GM12878 (cell line): ENCODE measurements around the gene ASPG. TPM values are rescaled to one million over a fixed set of nuclear protein-coding genes. Genes with fewer than 3 reads are reported as not detected.

Experiments used
- ATAC-seq: fragments of 200-7000 bp; cut with Tn5 transposase; 3 replicates; pipeline ENCODE4 v1.9.1; 2020; ENCODE audit warnings: mild to moderate bottlenecking, moderate library complexity
- BruUV-seq: library from RNA; stranded (reverse); fragments of 400-500 nt; replicated peaks from 2 replicates; lab custom pipeline; 2021; lab: Mats Ljungman, UMichigan
- CTCF ChIA-PET: fragments of 300-600 bp; sonication (Branson Sonifier 250); formaldehyde crosslinking; extraction: SDS; loops from one replicate; lab custom pipeline; 2021; ENCODE audit warnings: inconsistent platforms; lab: Yijun Ruan, JAX
- POLR2A ChIA-PET: fragments of 350-600 bp; formaldehyde crosslinking; extraction: SDS; loops from one replicate; lab custom pipeline; 2021; ENCODE audit warnings: inconsistent platforms; lab: Charles Lee
- RAD21 ChIA-PET: fragments of 300-600 bp; sonication (Branson Sonifier 250); formaldehyde crosslinking; loops from one replicate; lab custom pipeline; 2023; ENCODE audit warnings: antibody characterized with exemption; ENCODE audit not compliant: unreplicated experiment; lab: Charles Lee
- SMC1A ChIA-PET: fragments of 300-600 bp; sonication (Branson Sonifier 250); formaldehyde crosslinking; loops from one replicate; lab custom pipeline; 2023; ENCODE audit not compliant: unreplicated experiment, uncharacterized antibody; lab: Charles Lee
- DNase-seq: peaks from one replicate; pipeline ENCODE4 v3.0.0-alpha.2; 2011; ENCODE audit warnings: low read depth, low spot score
- FAIRE-seq: peaks from 3 replicates; lab custom pipeline; 2011; peaks lifted over from hg19 to GRCh38; lab: Jason Lieb, UNC
- H2AFZ ChIP-seq: 2 replicates; pipeline ENCODE4 v1.6.0; 2011; ENCODE audit warnings: low read depth, low read length, control low read depth; ENCODE audit not compliant: control insufficient read depth
- H3K27ac ChIP-seq: 2 replicates; pipeline ENCODE4 v1.5.1; 2011; ENCODE audit warnings: control low read depth; ENCODE audit not compliant: control insufficient read depth, insufficient read depth
- H3K27me3 ChIP-seq, 2 experiments: replicated peaks in 1 of 2; 2 replicates each; pipeline versions ENCODE4 v1.6.0 to v1.6.1; 2011; ENCODE audit warnings: low read length in 1 of 2; ENCODE audit not compliant: control insufficient read depth in 2 of 2, insufficient read depth in 2 of 2
- H3K36me3 ChIP-seq, 2 experiments: 2 replicates each; pipeline ENCODE4 v1.5.1; 2011; ENCODE audit warnings: low read length in 1 of 2; ENCODE audit not compliant: control insufficient read depth in 2 of 2, insufficient read depth in 2 of 2
- H3K4me1 ChIP-seq: 2 replicates; pipeline ENCODE4 v1.6.1; 2011; ENCODE audit warnings: mild to moderate bottlenecking, low read length, moderate library complexity, mixed read lengths; ENCODE audit not compliant: control insufficient read depth, insufficient read depth
- H3K4me2 ChIP-seq: 2 replicates; pipeline ENCODE4 v1.6.0; 2011; ENCODE audit warnings: control low read depth; ENCODE audit not compliant: control insufficient read depth, insufficient read depth
- H3K4me3 ChIP-seq: fragments of 200-600 bp; sonication (generic); 2 replicates; pipeline ENCODE4 v1.5.1; 2016
- H3K79me2 ChIP-seq: 2 replicates; pipeline ENCODE4 v1.6.0; 2011; ENCODE audit warnings: low read length; ENCODE audit not compliant: control insufficient read depth, insufficient read depth
- H3K9ac ChIP-seq: 2 replicates; pipeline ENCODE4 v1.8.0; 2011; ENCODE audit warnings: low read length, control low read depth, mixed read lengths; ENCODE audit not compliant: control insufficient read depth, insufficient read depth
- H3K9me3 ChIP-seq: replicated peaks from 3 replicates; pipeline ENCODE4 v1.5.1; 2011; ENCODE audit warnings: mild to moderate bottlenecking, low read length; ENCODE audit not compliant: control insufficient read depth, insufficient read depth
- H4K20me1 ChIP-seq: 2 replicates; pipeline ENCODE4 v1.6.0; 2011; ENCODE audit not compliant: control insufficient read depth, insufficient read depth
- CHD2 ChIP-seq: IDR thresholded peaks from 2 replicates; pipeline ENCODE4 v1.6.1; 2011; ENCODE audit warnings: low read depth, low read length, improper control_type of control experiment, borderline replicate concordance
- IKZF1 ChIP-seq: fragments of 450-650 bp; conservative IDR thresholded peaks from 2 replicates; pipeline ENCODE4 v1.6.1; 2017; ENCODE audit warnings: antibody characterized with exemption, mild to moderate bottlenecking
- LARP7 ChIP-seq: fragments of 450-650 bp; IDR thresholded peaks from 2 replicates; pipeline ENCODE4 v1.6.1; 2017; ENCODE audit warnings: mild to moderate bottlenecking
- NRF1 ChIP-seq: conservative IDR thresholded peaks from 2 replicates; pipeline ENCODE4 v1.6.1; 2011; ENCODE audit warnings: mild to moderate bottlenecking, low read depth, low read length, improper control_type of control experiment
- PAX8 ChIP-seq: fragments of 450-650 bp; IDR thresholded peaks from 2 replicates; pipeline ENCODE4 v1.6.1; 2017; ENCODE audit warnings: mild to moderate bottlenecking, moderate library complexity
- RBBP5 ChIP-seq: fragments of 200-600 bp; sonication (generic); conservative IDR thresholded peaks from 2 replicates; pipeline ENCODE4 v1.6.1; 2016
- YBX1 ChIP-seq: fragments of 450-650 bp; IDR thresholded peaks from 2 replicates; pipeline ENCODE4 v1.6.1; 2016; ENCODE audit warnings: antibody characterized with exemption
- ZNF274 ChIP-seq: IDR thresholded peaks from one replicate; pipeline ENCODE4 v1.8.0; 2011; ENCODE audit not compliant: insufficient read length, insufficient read depth
- WGBS: methylation state at CpG from one replicate; pipeline ENCODE4 v1.1.6; 2016; ENCODE audit warnings: low lambda C conversion rate; ENCODE audit not compliant: insufficient replicate concordance, insufficient coverage; ENCODE audit errors: missing lambda C conversion rate; 5-methylcytosine and 5-hydroxymethylcytosine counted together
- in situ Hi-C: fragments of 300-500 bp; cut with MboI; formaldehyde crosslinking; loops from 9 replicates; pipeline ENCODE4 v1.14.3; 2018; ENCODE audit warnings: mixed read lengths
- intact Hi-C: fragments of 100-400 bp; cut with micrococcal nuclease; formaldehyde crosslinking; loops from one replicate; pipeline ENCODE4 v1.14.2; 2022; ENCODE audit not compliant: unreplicated experiment
- polyA plus RNA-seq, 11 experiments: library from polyadenylated mRNA; depleted of rRNA in 4 of 11; unstranded in 6 of 11; stranded (reverse) in 5 of 11; fragments of >200 nt; fragmentation: Nextera tagmentation in 4 of 11; fragmentation: Illumina TruSeq in 1 of 11; extraction: Ambion mirVana in 4 of 11; extraction: Trizol in 1 of 11; gene quantifications; 1 replicate in 1 of 11; 2 replicates in 10 of 11; pipeline versions ENCODE4 v1.2.1 to v1.2.3, GENCODE V29; 2011 to 2016; ENCODE audit warnings: inconsistent platforms in 2 of 11, missing spikeins in 2 of 11, low read depth in 1 of 11
- total RNA-seq, 4 experiments: library from RNA; depleted of rRNA in 3 of 4; stranded (reverse); fragments of >200 nt in 3 of 4; fragmentation: Illumina TruSeq in 1 of 4; extraction: Trizol in 1 of 4; gene quantifications; 2 replicates each; pipeline versions ENCODE4 v1.2.1 to v1.2.3, GENCODE V29; 2013 to 2021
- TF ChIP-seq, protein P1 (sequence below): IDR thresholded peaks from 2 replicates; pipeline ENCODE4 v1.6.1; 2012; ENCODE audit warnings: low read depth, low read length, improper control_type of control experiment
- TF ChIP-seq, protein P2 (sequence below): IDR thresholded peaks from 2 replicates; pipeline ENCODE4 v1.6.1; 2012; ENCODE audit warnings: mild to moderate bottlenecking, low read depth, low read length
- TF ChIP-seq, protein P3 (sequence below): fragments of 450-650 bp; IDR thresholded peaks from 2 replicates; pipeline ENCODE4 v1.6.1; 2016; ENCODE audit warnings: mild to moderate bottlenecking, moderate library complexity, borderline replicate concordance

The ASPG gene
- total and polyA plus RNA-seq, 10 of the 15 experiments (the other 5 are each of a cell fraction or from before 2014, with no cell fraction given) = not detected

DNA sequence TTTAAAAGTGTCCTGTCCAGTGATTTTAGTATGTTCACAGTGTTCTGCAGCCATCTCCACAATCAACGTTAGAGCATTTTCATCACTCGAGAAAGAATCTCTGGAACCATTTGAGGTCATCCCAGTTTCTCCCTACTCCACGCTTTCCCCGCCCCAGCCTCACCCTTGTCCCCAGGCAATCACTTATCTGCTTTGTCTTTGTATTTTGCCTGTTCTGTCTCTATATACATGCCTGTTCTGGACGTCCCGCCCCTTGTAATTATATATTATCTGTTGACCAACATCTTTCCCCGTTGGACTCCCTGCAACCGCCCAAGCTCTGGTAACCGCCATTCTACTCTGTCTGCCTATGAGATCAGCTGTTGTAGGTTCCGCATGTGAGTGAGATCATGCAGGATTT lies 21.5 kb upstream of the ASPG start:
- Histone ChIP-seq H3K27ac (no peak overlapping the region), H3K9ac (no peak overlapping the region), H3K79me2 (no peaks in the 10 kb centered on the region), H3K27me3 (no peaks in the 10 kb centered on the region; a peak in 1 of 4 replicates), H4K20me1 (no peaks in the 10 kb centered on the region), H3K4me1 (no peaks in the 10 kb centered on the region), H3K36me3 (no peaks in the 10 kb centered on the region), H2AFZ (no peak overlapping the region), H3K4me3 (no peak overlapping the region), H3K4me2 (no peak overlapping the region), H3K9me3 (peaks cover 6% of the 10 kb centered on the region; the same call in 2 of the 3 replicates)
- ChIA-PET CTCF (interaction anchor here (1.1 kb wide), 1 partner anchor 14 kb away, joined by 4 read pairs; no protein-coding TSS in a partner anchor), RAD21 (no interaction called here), SMC1A (interaction anchor here (1.0 kb wide), 1 partner anchor 14 kb away, joined by 3 read pairs; no protein-coding TSS in a partner anchor), POLR2A (no interaction called here)
- no TSS peak for BruUV-seq
- TF ChIP-seq YBX1 = no peak
- no peak for TF ChIP-seq CHD2
- no peak for TF ChIP-seq RBBP5
- TF ChIP-seq ZNF274 = no peak
- TF ChIP-seq NRF1 = no peak
- no peak for TF ChIP-seq LARP7
- 42% methylated on average over 9 of the region's 10 CpGs for WGBS
- no peak for ATAC-seq
- DNase-seq = no peak
- intact Hi-C loops = no loop called here
- no peak for FAIRE-seq
- in situ Hi-C loops = no loop called here

DNA sequence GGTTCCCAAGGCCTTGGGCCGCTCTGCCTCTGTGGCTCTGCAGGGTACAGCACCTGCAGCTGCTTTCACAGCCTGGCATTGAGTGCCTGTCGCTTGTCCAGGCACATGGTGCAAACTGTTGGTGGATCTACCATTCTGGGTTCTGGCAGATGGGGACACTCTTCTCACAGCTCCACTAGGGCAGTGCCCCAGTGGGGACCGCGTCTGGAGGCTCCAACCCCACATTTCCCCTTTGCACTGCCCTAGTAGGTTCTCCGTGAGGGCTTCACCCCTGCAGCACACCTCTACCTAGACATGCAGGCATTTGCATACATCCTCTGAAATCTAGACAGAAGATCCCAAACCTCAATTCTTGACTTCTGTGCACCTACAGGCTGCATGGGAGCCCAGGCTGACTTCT lies 19.2 kb upstream of the ASPG start:
- DNase-seq (no peak), ATAC-seq (no peak), FAIRE-seq (no peak)
- H2AFZ ChIP-seq = no peak overlapping the region
- H3K4me2 ChIP-seq = no peak overlapping the region
- intact Hi-C loops = no loop called here
- RAD21 ChIA-PET = no interaction called here
- no peaks in the 10 kb centered on the region for H3K36me3 ChIP-seq
- no peak overlapping the region for H3K27ac ChIP-seq
- no peaks in the 10 kb centered on the region for H3K79me2 ChIP-seq
- POLR2A ChIA-PET = no interaction called here
- H4K20me1 ChIP-seq = no peaks in the 10 kb centered on the region
- in situ Hi-C loops = no loop called here
- CTCF ChIA-PET = no interaction called here
- no peak overlapping the region for H3K4me3 ChIP-seq
- H3K27me3 ChIP-seq = no peaks in the 10 kb centered on the region; a peak in 1 of 4 replicates
- 26% methylated on average over 5 of the region's 5 CpGs for WGBS
- BruUV-seq = no TSS peak
- SMC1A ChIA-PET = no interaction called here
- peaks cover 6% of the 10 kb centered on the region; the same call in 2 of the 3 replicates for H3K9me3 ChIP-seq
- H3K4me1 ChIP-seq = no peaks in the 10 kb centered on the region
- H3K9ac ChIP-seq = no peak overlapping the region
- TF ChIP-seq, protein P1, sequence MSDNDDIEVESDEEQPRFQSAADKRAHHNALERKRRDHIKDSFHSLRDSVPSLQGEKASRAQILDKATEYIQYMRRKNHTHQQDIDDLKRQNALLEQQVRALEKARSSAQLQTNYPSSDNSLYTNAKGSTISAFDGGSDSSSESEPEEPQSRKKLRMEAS = no peak
- TF ChIP-seq, protein P2, sequence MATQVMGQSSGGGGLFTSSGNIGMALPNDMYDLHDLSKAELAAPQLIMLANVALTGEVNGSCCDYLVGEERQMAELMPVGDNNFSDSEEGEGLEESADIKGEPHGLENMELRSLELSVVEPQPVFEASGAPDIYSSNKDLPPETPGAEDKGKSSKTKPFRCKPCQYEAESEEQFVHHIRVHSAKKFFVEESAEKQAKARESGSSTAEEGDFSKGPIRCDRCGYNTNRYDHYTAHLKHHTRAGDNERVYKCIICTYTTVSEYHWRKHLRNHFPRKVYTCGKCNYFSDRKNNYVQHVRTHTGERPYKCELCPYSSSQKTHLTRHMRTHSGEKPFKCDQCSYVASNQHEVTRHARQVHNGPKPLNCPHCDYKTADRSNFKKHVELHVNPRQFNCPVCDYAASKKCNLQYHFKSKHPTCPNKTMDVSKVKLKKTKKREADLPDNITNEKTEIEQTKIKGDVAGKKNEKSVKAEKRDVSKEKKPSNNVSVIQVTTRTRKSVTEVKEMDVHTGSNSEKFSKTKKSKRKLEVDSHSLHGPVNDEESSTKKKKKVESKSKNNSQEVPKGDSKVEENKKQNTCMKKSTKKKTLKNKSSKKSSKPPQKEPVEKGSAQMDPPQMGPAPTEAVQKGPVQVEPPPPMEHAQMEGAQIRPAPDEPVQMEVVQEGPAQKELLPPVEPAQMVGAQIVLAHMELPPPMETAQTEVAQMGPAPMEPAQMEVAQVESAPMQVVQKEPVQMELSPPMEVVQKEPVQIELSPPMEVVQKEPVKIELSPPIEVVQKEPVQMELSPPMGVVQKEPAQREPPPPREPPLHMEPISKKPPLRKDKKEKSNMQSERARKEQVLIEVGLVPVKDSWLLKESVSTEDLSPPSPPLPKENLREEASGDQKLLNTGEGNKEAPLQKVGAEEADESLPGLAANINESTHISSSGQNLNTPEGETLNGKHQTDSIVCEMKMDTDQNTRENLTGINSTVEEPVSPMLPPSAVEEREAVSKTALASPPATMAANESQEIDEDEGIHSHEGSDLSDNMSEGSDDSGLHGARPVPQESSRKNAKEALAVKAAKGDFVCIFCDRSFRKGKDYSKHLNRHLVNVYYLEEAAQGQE = no peak
- no peak for TF ChIP-seq IKZF1
- TF ChIP-seq, protein P3, sequence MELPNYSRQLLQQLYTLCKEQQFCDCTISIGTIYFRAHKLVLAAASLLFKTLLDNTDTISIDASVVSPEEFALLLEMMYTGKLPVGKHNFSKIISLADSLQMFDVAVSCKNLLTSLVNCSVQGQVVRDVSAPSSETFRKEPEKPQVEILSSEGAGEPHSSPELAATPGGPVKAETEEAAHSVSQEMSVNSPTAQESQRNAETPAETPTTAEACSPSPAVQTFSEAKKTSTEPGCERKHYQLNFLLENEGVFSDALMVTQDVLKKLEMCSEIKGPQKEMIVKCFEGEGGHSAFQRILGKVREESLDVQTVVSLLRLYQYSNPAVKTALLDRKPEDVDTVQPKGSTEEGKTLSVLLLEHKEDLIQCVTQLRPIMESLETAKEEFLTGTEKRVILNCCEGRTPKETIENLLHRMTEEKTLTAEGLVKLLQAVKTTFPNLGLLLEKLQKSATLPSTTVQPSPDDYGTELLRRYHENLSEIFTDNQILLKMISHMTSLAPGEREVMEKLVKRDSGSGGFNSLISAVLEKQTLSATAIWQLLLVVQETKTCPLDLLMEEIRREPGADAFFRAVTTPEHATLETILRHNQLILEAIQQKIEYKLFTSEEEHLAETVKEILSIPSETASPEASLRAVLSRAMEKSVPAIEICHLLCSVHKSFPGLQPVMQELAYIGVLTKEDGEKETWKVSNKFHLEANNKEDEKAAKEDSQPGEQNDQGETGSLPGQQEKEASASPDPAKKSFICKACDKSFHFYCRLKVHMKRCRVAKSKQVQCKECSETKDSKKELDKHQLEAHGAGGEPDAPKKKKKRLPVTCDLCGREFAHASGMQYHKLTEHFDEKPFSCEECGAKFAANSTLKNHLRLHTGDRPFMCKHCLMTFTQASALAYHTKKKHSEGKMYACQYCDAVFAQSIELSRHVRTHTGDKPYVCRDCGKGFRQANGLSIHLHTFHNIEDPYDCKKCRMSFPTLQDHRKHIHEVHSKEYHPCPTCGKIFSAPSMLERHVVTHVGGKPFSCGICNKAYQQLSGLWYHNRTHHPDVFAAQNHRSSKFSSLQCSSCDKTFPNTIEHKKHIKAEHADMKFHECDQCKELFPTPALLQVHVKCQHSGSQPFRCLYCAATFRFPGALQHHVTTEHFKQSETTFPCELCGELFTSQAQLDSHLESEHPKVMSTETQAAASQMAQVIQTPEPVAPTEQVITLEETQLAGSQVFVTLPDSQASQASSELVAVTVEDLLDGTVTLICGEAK = no peak
- TF ChIP-seq PAX8 = no peak
